HUDEP-2 (cell line): ENCODE results near the gene DUSP16.
"Not testable (repeated sequence)": the region's sequence is repeated elsewhere in the genome, so short reads cannot be mapped to it uniquely, and the experiment has no call there.

Experiments
- DNase-seq, 76 experiments: peaks; one replicate each; lab custom pipeline; 2025; ENCODE audit not compliant: unreplicated experiment in 76 of 76; lab: John Stamatoyannopoulos, UW

The DUSP16 gene

DNA sequence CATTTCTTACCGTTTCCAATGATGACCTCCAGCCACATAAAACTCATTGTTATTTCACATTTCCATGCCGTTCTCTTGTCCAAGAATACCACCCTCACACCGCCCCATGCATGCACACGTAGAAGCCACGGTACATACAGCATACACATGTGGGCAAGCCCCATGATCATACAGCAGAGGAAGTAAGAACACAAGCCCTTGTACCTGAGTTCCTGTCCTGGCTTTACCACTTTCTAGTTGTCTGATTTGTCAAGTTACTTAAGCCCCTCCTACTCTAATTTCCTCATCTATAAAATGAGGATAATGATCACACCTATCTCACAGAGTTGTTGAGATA lies 59.9 kb downstream of the DUSP16 start:
- DNase-seq: no peak

GRCh38 chr12:12502130-12502814 lies 60.4 kb downstream of the DUSP16 start:
- DNase-seq: not testable (repeated sequence)

DNA sequence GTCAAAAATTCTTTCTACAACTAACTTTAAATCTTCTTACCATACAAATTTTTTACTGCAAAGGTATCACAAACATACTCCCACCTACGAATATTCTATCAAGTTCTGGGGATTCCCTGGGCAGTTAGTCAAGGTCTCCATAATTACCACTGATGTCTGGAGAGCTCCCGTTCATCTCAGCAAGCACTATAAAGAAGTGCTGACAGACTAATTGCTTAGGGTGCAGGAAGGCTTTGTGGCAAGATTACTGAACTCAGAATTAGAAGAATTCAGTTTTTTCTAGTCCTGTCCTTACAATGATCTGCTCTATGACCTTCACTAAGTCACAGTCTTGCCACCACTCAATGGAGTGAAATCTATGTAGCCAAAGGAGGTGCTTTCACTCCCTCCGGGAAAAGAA lies 61.5 kb downstream of the DUSP16 start:
- no peak for DNase-seq

GRCh38 chr12:12499909-12500604 lies 62.6 kb downstream of the DUSP16 start:
- no peak for DNase-seq

DNA sequence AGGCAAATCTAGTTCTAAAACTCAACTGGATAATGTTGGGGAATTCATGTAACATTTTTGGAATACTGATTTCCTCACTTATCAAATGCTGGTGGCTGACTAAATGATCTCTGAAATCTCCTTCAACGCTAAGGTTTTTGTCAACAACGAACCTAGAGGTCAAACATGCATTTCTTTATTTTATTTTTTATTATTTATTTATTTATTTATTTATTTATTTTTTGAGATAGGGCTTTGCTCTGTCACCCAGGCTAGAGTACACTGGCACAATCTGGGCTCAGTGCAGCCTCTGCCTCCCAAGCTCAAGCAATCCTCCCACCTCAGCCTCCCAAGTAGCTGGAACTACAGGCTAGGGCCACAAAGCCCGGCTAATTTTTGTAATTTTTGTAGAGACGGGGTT lies 64.5 kb downstream of the DUSP16 start:
- no peak for DNase-seq

GRCh38 chr12:12495536-12495935 lies 67.1 kb downstream of the DUSP16 start:
- no peak for DNase-seq

DNA sequence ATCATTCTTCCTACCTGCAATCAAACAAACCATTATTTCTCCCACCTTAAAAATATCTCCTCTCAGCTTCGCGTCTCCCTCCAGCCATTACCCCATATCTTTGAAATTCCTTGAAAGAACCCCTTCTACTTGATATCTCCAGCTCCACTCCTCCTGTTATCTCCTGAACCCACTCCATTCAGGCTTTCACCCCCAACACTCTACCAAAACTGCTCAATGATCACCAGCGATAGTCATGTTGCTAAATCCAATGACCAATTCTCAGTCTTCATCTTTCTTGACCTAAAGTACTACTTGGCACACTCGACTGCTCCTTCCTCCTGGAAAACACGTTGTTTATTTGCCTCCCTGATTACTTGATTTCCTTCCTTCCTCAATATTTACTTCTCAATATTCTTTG lies 70.1 kb downstream of the DUSP16 start:
- no peak for DNase-seq

GRCh38 chr12:12491606-12492005 lies 71.1 kb downstream of the DUSP16 start:
- DNase-seq: no peak

DNA sequence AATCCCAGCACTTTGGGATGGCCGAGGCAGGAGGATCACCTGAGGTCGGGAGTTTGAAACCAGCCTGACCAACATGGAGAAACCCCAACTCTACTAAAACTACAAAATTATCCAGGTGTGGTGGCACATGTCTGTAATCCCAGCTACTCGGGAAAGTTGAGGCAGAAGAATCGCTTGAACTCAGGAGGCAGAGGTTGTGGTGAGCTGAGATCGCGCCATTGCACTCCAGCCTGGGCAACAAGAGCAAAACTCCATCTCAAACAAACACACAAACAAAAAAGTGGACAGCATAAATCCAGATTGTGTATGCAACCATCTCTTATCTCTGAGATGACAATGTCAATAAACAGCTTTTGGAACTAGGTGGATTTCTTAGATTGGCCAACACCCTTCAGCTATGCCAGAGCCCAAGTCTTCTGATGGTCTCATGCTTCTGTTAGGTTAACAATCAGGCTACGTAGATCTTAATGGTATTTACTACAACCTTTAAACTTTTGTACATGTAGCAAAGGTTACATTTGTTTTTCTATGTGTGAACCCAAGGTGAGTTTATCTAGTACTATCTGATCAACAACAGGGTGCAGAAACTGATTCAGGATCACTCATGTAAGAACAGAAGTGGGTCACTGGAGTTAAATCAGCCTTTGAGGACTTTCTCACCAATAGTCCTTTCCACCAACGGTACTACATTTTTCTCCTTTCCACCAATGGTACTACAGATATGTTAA lies 73.7 kb downstream of the DUSP16 start:
- no peak for DNase-seq

- no peak for DNase-seq
These were observed 74.4 kb downstream of the DUSP16 start for GRCh38 chr12:12488296-12488695.

- DNase-seq: no peak
These were observed 75.2 kb downstream of the DUSP16 start for GRCh38 chr12:12487490-12487889.

DNA sequence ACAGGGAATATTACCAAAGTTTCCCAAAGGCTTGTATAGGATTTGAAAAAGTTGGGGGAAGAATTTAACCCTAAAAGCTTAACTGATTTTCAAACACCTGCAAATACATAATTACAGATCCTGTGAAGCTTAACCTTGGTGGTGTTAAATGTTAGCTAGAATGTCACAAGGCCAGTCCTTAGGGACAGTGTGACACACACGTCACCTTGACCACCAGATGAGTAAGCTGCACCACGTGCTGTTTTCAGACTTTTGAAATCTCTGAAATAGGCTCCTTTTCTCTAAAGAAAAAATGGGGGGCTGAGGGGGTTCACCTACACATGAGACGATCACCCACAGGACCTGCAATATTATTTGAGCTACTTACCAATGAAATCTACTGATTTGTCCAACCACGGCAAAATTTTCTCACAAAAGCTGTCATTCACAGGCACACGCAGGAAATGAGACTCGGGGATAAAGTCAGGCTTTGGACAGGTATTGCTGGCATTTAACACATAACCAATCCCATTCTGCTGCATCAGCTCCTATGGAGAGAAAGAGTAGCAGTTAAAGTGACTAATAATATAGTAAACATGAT lies 75.9 kb downstream of the DUSP16 start:
- DNase-seq: no peak

GRCh38 chr12:12483438-12483837 lies 79.2 kb downstream of the DUSP16 start:
- no peak for DNase-seq

- no peak for DNase-seq
These were observed 79.7 kb downstream of the DUSP16 start for GRCh38 chr12:12482959-12483358.

- no peak for DNase-seq
These were observed 80.4 kb downstream of the DUSP16 start for GRCh38 chr12:12482150-12482761.

GRCh38 chr12:12481631-12482030 lies 81.0 kb downstream of the DUSP16 start:
- no peak for DNase-seq

- DNase-seq: no peak
These were observed 82.6 kb downstream of the DUSP16 start for GRCh38 chr12:12480074-12480473.

- no peak for DNase-seq
These were observed 85.2 kb downstream of the DUSP16 start for GRCh38 chr12:12477532-12477890.

- no peak for DNase-seq
These were observed 85.7 kb downstream of the DUSP16 start for GRCh38 chr12:12476857-12477531.

GRCh38 chr12:12474931-12475795 lies 87.5 kb downstream of the DUSP16 start:
- peak in 2 of 76 experiments; percentile 0 to 24 for DNase-seq
